HG03457 (cell line): ENCODE measurements around the gene NUDT17.

Experiments used
- ATAC-seq: cut with Tn5 transposase; IDR thresholded peaks from one replicate; pipeline ENCODE4 v1.9.1; 2021; ENCODE audit warnings: moderate number of reproducible peaks; ENCODE audit not compliant: unreplicated experiment

The NUDT17 gene

GRCh38 chr1:145846201-145846612, 777 bp downstream of the NUDT17 start:
- no peak for ATAC-seq

- ATAC-seq = no peak
Observed at GRCh38 chr1:145847827-145848226, 2.4 kb downstream of the NUDT17 start.

GRCh38 chr1:145849356-145850160, 4.1 kb downstream of the NUDT17 start:
- ATAC-seq = no peak

GRCh38 chr1:145855426-145855948, 10.1 kb downstream of the NUDT17 start:
- no peak for ATAC-seq

- ATAC-seq = no peak
Observed at GRCh38 chr1:145857170-145857569, 11.7 kb downstream of the NUDT17 start.

- ATAC-seq = no peak
Observed at GRCh38 chr1:145858238-145858900, 12.9 kb downstream of the NUDT17 start.

- peak; percentile 58 for ATAC-seq
Observed at GRCh38 chr1:145858901-145859490, 13.6 kb downstream of the NUDT17 start, which contains the start of gene PIAS3. Gene PIAS3 (minus strand): TSS chr1:145859081. CDS start chr1:145858990, 91 bp downstream.

- ATAC-seq = peak; percentile 50
Observed at GRCh38 chr1:145859491-145860023, 14.1 kb downstream of the NUDT17 start.

- ATAC-seq = no peak
Observed at GRCh38 chr1:145863282-145864018, 18.0 kb downstream of the NUDT17 start.

- no peak for ATAC-seq
Observed at GRCh38 chr1:145868232-145868631, 22.8 kb downstream of the NUDT17 start.

- ATAC-seq = no peak
Observed at GRCh38 chr1:145871994-145872924, 26.8 kb downstream of the NUDT17 start.

- no peak for ATAC-seq
Observed at GRCh38 chr1:145874646-145875045, 29.2 kb downstream of the NUDT17 start.

GRCh38 chr1:145877923-145878486, 32.6 kb downstream of the NUDT17 start:
- ATAC-seq = no peak

GRCh38 chr1:145878724-145879123, 33.3 kb downstream of the NUDT17 start:
- no peak for ATAC-seq

GRCh38 chr1:145879775-145880174, 34.3 kb downstream of the NUDT17 start:
- ATAC-seq = no peak

- no peak for ATAC-seq
Observed at GRCh38 chr1:145884675-145885074, 39.2 kb downstream of the NUDT17 start.

- ATAC-seq = peak; percentile 89
Observed at GRCh38 chr1:145885738-145886287, 40.4 kb downstream of the NUDT17 start, which contains the start of gene ANKRD35. Gene ANKRD35 (minus strand): TSS chr1:145885866. CDS start chr1:145885758, 108 bp downstream.

- ATAC-seq = no peak
Observed at GRCh38 chr1:145886390-145886789, 41.0 kb downstream of the NUDT17 start.

- ATAC-seq = no peak
Observed at GRCh38 chr1:145886816-145887215, 41.4 kb downstream of the NUDT17 start.
